Lower lobe of right lung (tissue), 2 donors: ENCODE data around the gene MALRD1. TPM values are rescaled to one million over a fixed set of nuclear protein-coding genes. Genes with fewer than 3 reads are reported as not detected.

Experiments
- ATAC-seq, 2 donors: fragments of 200-7000 bp; cut with Tn5 transposase; one replicate each; pipeline ENCODE4 v1.9.1; 2020 to 2022; ENCODE audit warnings: mild to moderate bottlenecking in 2 of 2, moderate library complexity in 2 of 2
- DNase-seq: peaks from one replicate; pipeline ENCODE4 v3.0.0-alpha.2; 2020
- H3K27ac ChIP-seq: fragments of 200-600 bp; one replicate; pipeline ENCODE4 v1.8.0; 2022
- H3K27me3 ChIP-seq: fragments of 200-600 bp; one replicate; pipeline ENCODE4 v1.8.0; 2022; ENCODE audit warnings: low read depth
- H3K36me3 ChIP-seq: fragments of 200-600 bp; one replicate; pipeline ENCODE4 v1.8.0; 2022; ENCODE audit warnings: mild to moderate bottlenecking
- H3K4me1 ChIP-seq: fragments of 200-600 bp; one replicate; pipeline ENCODE4 v1.8.0; 2022
- H3K4me3 ChIP-seq: fragments of 200-600 bp; one replicate; pipeline ENCODE4 v1.8.0; 2022; ENCODE audit warnings: mild to moderate bottlenecking
- H3K9me3 ChIP-seq: fragments of 200-600 bp; one replicate; pipeline ENCODE4 v1.8.0; 2022
- intact Hi-C: fragments of 100-400 bp; cut with DNase I; formaldehyde crosslinking; loops from one replicate; pipeline ENCODE4 v1.11.0; 2022
- total RNA-seq: library from RNA; stranded (reverse); fragmentation: NEBNext Ultra II Directional; extraction: Animal tissue kit (Norgen Biotek cat#: 25700); gene quantifications from one replicate; pipeline ENCODE4 v1.2.1, GENCODE V29; 2021
- TF ChIP-seq, protein P1 (sequence below): fragments of 200-600 bp; IDR thresholded peaks from one replicate; pipeline ENCODE4 v1.8.0; 2022; ENCODE audit warnings: antibody characterized with exemption, mild to moderate bottlenecking
- donor health status: DM: no; HTN: yes; CAD: no; lungs with severe emphysema.

Gene MALRD1
- total RNA-seq, 1 donor from 2014 or later: 6.0 TPM

GRCh38 chr10:19719284-19719683 is 670.7 kb downstream of the MALRD1 start:
- no peak for DNase-seq
- intact Hi-C loops: no loop called here
- no peak overlapping the region for H3K27ac ChIP-seq
- H3K4me3 ChIP-seq: no peak overlapping the region
- TF ChIP-seq, protein P1, sequence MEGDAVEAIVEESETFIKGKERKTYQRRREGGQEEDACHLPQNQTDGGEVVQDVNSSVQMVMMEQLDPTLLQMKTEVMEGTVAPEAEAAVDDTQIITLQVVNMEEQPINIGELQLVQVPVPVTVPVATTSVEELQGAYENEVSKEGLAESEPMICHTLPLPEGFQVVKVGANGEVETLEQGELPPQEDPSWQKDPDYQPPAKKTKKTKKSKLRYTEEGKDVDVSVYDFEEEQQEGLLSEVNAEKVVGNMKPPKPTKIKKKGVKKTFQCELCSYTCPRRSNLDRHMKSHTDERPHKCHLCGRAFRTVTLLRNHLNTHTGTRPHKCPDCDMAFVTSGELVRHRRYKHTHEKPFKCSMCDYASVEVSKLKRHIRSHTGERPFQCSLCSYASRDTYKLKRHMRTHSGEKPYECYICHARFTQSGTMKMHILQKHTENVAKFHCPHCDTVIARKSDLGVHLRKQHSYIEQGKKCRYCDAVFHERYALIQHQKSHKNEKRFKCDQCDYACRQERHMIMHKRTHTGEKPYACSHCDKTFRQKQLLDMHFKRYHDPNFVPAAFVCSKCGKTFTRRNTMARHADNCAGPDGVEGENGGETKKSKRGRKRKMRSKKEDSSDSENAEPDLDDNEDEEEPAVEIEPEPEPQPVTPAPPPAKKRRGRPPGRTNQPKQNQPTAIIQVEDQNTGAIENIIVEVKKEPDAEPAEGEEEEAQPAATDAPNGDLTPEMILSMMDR: no peak
- H3K27me3 ChIP-seq: no peaks in the 10 kb centered on the region
- no peaks in the 10 kb centered on the region for H3K4me1 ChIP-seq
- no peak for ATAC-seq
- H3K9me3 ChIP-seq: no peaks in the 10 kb centered on the region
- no peaks in the 10 kb centered on the region for H3K36me3 ChIP-seq

DNA sequence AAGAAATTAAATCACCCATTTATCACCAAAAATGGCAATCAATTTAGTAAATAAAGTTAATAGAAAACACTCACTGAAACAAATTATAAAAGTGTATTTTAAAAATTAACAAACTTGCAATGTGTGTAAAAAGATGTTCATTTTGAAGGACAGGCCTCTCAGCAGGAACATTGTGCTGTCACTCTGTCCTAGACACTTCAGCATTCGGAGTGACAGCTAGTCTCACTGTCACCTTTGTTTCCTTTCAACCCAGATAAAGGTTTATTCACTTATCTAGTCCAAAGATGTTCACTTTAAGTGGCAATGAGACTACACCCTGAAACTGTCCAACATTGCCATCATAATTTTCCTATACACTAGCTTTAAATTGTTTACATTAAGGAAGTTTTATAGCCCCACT is 675.7 kb downstream of the MALRD1 start:
- DNase-seq: no peak
- no peaks in the 10 kb centered on the region for H3K27me3 ChIP-seq
- H3K36me3 ChIP-seq: no peaks in the 10 kb centered on the region
- H3K4me1 ChIP-seq: no peaks in the 10 kb centered on the region
- no peak overlapping the region for H3K27ac ChIP-seq
- TF ChIP-seq, protein P1: no peak
- ATAC-seq: no peak
- H3K9me3 ChIP-seq: no peaks in the 10 kb centered on the region
- H3K4me3 ChIP-seq: no peak overlapping the region
- intact Hi-C loops: no loop called here

DNA sequence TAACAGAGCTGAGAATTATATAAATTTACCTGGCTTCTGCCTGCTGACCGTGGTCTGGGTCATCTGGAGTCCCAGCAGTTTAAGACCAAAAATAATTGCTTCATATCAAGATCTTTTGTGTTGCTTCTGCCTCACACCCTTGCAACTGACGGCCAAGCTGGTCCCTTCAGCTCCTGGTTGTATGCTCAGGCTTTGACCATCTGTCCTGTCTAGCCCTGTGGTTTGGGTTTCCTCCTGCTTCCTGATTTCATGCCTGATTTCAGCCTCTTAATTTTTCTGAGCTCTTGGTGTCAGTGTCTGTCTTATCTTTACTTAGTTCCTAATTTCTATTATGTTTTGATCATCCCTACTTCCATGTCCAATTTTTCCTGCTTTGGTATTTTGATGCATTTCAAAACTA is 679.8 kb downstream of the MALRD1 start:
- intact Hi-C loops: no loop called here
- TF ChIP-seq, protein P1: no peak

GRCh38 chr10:19728964-19729363 is 680.4 kb downstream of the MALRD1 start:
- TF ChIP-seq, protein P1: no peak
- ATAC-seq (no peak), DNase-seq (no peak)
- Histone ChIP-seq H3K9me3 (no peaks in the 10 kb centered on the region), H3K27ac (no peak overlapping the region), H3K27me3 (no peaks in the 10 kb centered on the region), H3K4me1 (no peaks in the 10 kb centered on the region), H3K36me3 (no peaks in the 10 kb centered on the region), H3K4me3 (no peak overlapping the region)
- intact Hi-C loops: no loop called here

More for the DNA sequence above, 679.8 kb downstream of the MALRD1 start:
- no peak overlapping the region for H3K27ac ChIP-seq
- H3K4me1 ChIP-seq: no peaks in the 10 kb centered on the region
- H3K4me3 ChIP-seq: no peak overlapping the region
- no peaks in the 10 kb centered on the region for H3K27me3 ChIP-seq
- DNase-seq (no peak), ATAC-seq (peak in 1 of 2 donors; percentile 32)
- no peaks in the 10 kb centered on the region for H3K9me3 ChIP-seq
- H3K36me3 ChIP-seq: no peaks in the 10 kb centered on the region

DNA sequence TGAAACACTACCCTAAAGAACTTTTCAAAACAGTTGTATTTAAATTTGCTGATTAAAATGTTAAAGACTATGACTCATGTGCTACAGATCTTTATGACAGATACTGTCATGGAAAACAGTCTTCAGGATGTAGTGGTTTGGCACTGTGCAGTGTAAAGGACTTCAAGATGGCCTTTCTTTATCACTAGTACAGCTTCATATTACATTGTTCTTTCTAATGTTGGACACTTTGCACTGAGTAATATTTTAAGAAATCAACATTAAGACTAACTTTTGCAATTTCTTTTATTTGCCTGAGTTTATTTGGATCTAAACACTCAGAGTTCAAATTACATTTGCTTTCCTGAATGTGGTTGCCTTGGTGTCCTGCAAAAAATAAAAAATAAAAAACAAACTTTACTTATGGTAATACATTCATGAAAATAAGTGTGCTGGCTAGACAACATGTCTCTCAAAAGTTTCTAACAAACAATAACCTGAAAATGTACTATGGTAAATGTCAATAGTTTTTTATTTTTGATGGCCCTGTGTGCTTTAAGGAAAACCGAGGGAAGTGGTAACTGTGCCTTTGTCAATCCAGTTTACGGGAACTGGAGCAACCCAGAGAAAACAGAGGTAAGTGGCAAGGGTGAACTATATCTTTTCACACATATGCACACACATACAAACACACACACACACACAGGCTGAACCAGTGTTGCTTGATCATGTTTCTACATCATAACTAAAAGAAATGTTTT is 681.7 kb downstream of the MALRD1 start:
- Histone ChIP-seq H3K36me3 (no peaks in the 10 kb centered on the region), H3K9me3 (no peaks in the 10 kb centered on the region), H3K4me3 (no peak overlapping the region), H3K27ac (no peak overlapping the region), H3K27me3 (no peaks in the 10 kb centered on the region), H3K4me1 (no peaks in the 10 kb centered on the region)
- DNase-seq (no peak), ATAC-seq (peak in 1 of 2 donors; percentile 52)
- TF ChIP-seq, protein P1: no peak
- intact Hi-C loops: no loop called here
